GM19463 (cell line): ENCODE data around the gene DOCK10.

Experiments used
- ATAC-seq: cut with Tn5 transposase; IDR thresholded peaks from one replicate; pipeline ENCODE4 v1.9.1; 2021; ENCODE audit warnings: mild to moderate bottlenecking, moderate library complexity; ENCODE audit not compliant: unreplicated experiment

DOCK10 gene

DNA sequence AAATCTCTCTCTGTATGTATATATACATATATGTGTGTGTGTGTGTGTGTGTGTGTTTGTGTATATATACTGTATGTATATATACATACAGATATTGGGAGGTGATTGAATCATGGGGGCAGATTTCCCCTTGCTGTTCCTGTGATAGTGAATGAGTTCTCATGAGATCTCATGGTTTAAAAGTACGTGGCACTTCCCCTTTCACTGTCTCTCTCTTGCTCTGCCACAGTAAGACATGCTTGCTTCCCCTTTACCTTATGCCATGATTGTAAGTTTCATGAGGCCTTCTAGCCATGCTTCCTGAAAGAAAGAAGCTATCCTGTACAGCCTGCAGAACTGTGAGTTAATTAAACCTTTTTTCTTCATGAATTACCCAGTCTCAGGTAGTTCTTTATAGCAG is 307.3 kb downstream of the DOCK10 start:
- no peak for ATAC-seq

DNA sequence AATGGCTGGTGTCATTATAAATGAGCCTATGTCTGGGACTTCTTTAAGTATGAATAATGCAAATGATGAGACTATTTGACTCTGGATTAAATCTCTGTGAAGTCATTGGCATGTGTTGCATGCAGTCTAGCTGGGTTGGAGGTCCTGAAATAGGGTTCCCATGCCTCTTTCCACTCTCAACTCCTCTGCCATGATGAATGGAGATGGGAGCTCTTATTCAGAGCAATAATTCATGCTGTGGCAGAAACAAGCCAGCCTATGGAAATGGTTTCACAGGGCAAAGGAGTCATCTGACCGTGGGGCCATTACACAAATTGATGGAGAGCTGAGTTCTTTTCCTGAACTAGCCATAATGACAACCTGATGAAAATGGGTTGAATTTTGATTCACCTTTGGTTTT is 310.6 kb downstream of the DOCK10 start:
- no peak for ATAC-seq

DNA sequence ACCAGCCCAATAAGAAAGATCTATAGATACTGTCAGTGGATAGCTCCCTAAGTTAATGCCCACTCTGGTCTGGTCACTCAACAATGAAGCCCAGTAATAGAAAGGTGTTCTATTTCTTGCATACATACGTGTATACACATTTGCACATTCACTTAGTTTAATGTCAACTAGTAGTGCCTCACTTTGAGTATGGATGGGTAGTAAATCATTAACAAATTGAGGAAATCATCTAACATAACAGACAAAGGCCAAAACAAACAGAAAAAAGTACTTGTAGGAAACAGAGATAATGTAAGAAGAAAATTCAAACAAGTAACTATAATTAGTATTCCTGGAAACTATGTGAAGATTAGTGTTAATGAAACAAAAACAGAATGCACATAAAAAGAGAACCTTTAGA is 312.8 kb downstream of the DOCK10 start:
- ATAC-seq = no peak

DNA sequence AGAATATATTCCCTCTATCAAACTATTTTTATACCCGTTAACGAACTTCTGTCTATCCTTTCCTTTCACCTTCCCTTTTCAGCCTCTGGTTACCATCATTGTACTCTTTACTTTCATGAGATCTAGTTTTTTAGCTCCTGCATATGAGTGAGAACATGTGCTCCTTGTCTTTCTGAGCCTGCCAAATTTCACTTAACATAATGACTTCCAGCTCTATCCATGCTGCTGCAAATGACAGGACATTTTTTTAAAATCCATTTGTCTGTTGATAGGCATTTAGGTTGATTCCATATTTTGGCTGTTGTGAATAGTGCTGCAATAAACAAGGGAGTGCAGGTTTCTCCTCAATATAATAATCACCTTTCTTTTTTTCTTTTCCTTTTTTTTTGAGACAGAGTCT is 317.9 kb downstream of the DOCK10 start:
- ATAC-seq = no peak

DNA sequence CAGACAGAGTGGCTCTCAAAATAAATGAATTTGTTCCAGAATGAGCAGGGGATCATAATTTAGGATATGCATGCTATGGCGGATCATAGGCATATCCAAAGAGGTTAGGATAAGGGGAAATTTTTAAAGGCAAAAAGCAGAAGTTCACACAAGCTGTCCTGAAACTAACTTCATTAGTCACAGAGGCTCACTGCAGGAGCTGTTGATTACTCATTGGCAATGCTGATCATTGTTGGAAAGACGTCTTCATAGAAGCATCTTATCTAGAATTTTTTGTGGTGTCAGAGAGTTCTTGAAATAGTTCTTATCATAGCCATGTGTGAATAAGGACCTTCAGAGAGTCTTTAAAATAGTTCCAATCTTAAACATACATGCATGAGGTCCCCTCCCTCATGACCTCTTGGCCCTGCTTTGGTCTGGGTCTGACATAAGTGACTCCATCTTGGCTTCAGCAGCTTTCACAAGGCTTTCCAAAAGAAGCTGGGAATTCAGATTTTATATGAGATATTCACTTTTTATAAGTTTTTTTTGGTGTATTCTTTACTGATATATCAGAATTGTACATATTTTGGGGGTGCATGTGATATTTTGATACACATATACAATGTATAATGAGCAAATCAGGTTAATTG is 318.6 kb downstream of the DOCK10 start:
- peak; percentile 81 for ATAC-seq

DNA sequence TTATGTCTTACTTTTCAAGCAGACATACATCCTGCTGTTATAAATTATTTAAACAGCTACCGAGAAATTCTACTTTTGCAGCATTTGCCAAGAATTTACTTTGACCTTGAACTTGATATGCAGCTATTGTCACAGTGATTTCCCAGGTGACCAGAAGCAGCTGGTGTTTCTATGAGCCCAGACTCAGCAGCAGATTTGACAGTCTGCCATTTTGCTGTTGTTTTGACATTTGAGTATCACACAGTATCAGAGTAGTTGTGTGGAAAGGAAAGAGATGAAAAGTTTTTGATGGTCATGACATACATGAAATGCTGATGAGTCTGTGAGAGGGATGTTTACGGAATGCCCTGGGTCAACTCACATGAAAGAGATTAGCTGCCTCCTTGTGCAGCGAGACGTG is 319.5 kb downstream of the DOCK10 start:
- no peak for ATAC-seq

DNA sequence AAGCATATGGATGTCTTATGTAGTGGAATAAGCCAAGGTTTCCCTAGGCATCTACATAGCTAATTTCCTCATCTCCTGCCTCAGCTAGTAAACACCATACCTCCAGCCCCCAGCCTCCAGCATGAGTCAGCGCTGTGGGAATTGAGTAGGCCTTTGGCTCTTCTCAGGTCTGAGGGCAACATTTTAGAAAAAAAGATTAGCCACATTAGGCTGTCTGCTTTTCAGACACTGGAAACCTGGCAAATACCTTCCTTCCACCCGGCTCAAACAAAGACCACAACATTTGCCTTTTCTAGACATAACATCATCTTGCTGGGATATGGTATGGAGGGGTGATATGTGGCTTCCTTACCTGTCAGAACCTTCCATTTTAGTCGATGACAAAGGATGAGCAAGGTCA is 320.0 kb downstream of the DOCK10 start:
- ATAC-seq = peak; percentile 44

DNA sequence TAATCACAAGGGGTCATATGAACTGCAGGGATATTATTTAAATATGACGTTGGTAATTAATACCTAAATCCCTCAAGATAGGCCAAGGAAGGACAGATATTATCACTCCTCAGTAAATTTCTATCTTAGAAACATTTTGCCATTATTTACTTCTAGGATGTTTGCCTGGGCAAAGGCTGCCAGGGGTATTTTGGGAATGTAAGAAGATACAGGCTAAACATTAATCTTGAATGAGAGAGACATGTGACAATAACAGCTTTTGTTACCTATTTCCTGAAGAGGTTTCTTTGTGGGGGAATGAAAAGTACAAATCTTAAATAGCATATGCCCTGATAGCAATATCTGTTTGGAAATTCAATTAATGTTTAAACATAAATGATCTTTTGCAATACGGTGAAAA is 325.3 kb downstream of the DOCK10 start:
- no peak for ATAC-seq

DNA sequence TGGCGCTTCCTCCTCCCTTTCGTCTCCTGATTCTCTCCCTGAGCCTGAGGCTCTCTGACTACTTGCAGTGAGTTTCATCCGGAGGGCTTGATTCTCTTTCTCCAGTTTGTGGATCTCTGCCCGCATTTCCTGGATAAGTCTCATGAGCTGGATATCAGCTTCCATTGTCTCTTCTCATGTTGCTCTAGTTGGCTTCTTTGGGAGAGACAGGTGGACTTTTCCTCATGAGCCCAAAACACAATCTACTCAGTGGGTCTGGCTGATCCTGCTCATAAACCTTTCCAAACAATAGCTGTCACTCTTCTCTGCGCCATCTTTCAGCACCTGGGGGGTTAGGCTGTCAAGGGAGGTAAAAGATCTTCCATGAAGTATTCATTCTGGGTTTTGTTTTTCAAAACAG is 326.1 kb downstream of the DOCK10 start, which contains the start of gene CCDC195:
Gene CCDC195, minus strand, starts transcription at position 165 of the 400 bp plus-strand sequence. Its CDS starts 0 bp downstream, at position 165.
- ATAC-seq = no peak
